ENCODE results near the gene SLC22A3. TPM values are rescaled to one million over a fixed set of nuclear protein-coding genes. Genes with fewer than 3 reads are reported as not detected.

SLC22A3 gene, protein sequence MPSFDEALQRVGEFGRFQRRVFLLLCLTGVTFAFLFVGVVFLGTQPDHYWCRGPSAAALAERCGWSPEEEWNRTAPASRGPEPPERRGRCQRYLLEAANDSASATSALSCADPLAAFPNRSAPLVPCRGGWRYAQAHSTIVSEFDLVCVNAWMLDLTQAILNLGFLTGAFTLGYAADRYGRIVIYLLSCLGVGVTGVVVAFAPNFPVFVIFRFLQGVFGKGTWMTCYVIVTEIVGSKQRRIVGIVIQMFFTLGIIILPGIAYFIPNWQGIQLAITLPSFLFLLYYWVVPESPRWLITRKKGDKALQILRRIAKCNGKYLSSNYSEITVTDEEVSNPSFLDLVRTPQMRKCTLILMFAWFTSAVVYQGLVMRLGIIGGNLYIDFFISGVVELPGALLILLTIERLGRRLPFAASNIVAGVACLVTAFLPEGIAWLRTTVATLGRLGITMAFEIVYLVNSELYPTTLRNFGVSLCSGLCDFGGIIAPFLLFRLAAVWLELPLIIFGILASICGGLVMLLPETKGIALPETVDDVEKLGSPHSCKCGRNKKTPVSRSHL
- polyA plus RNA-seq (2011; rRNA removed) (57.4 and 65.2 TPM in 2 replicates), polyA plus RNA-seq (2017; fragmentation: RNase III; extraction: RNeasy Plus Mini Kit Qiagen cat#74134 plus additional on column Dnase treatment) (38.8 to 44.9 TPM (median 41.5 TPM) in 3 replicates), polyA minus RNA-seq (2011; rRNA and poly(A)+ RNA removed) (60.5 and 65.0 TPM in 2 replicates)
- 19.0 and 24.2 TPM in 2 replicates for polyA plus RNA-seq (2012; cell fraction: cytosol; rRNA removed)
- 35.1 and 53.0 TPM in 2 replicates for polyA plus RNA-seq (2012; cell fraction: nucleus; rRNA removed)

DNA sequence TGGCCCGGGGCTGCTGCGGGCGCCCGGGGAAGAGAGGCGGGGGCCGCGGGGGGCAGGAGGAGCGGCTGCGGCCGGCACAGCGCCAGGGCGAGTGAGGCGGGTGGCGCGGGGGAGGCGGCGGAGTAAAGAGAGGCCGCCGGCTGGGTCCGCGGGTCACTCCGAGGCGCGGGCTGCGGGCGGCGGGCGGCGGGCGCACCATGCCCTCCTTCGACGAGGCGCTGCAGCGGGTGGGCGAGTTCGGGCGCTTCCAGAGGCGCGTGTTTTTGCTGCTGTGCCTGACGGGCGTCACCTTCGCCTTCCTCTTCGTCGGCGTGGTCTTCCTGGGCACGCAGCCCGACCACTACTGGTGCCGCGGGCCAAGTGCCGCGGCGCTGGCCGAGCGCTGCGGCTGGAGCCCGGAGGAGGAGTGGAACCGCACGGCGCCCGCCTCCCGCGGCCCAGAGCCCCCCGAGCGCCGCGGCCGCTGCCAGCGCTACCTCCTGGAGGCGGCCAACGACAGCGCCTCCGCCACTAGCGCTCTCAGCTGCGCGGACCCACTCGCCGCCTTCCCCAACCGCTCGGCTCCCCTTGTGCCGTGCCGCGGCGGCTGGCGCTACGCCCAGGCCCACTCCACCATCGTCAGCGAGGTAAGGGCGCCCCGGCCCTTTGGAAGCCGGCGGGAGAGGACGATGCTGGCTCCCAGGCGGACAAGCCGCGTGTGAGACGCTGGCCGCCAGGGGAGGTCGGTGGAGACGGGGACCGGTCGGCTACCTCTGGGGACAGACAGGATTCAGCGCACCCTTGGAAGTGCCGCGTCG, at the start of gene SLC22A3:
TSS of gene SLC22A3 (plus strand) at position 156 of the 797 bp plus-strand sequence. CDS start at position 198, 42 bp downstream.
- peak within 1 kb of the TSS; percentile 97 for H3K4me2 ChIP-seq
- no CpG with 5 or more reads among the region's 105 CpGs for WGBS (ENCODE audit: missing lambda C conversion rate)

DNA sequence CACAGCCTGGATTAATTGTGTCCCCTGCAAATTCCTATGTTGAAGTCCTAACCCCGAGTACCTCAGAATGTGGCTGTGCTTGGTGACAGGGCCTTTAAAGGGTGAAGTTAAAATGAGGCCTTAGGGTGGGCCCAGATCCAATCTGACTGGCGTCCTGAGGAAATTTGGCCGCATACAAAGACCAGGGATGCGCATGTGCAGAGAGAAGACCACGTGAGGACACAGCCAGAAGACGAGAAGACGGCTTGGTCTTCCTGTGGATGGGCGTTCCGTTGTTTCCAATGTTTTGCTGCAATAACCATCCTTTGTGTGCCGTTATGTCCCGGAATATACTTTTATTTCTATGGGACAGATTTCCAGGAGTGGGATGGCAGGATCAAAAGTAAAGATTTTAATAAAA, 48.6 kb upstream of the SLC22A3 start:
- no peak overlapping the region for H3K4me3 ChIP-seq

More for the DNA sequence above, at the start of gene SLC22A3:
- H3K9me3 ChIP-seq, result no peaks in the 10 kb centered on the region
- ATAC-seq (peak; percentile 57 to 75), FAIRE-seq (no peak), DNase-seq (ENCODE audit: low read depth in 1 of 2, low spot score in 1 of 2) (peak; percentile 43 to 51)
- peaks cover 34% of the 10 kb centered on the region for H3K4me1 ChIP-seq
- ChIA-PET CTCF (interaction anchor here (1.4 kb wide), 1 partner anchor 210 kb away, joined by 3 read pairs; no protein-coding TSS in a partner anchor), POLR2A (interaction anchor here (0.5 to 2.8 kb wide), 5 partner anchors 10 to 210 kb away, joined by 3 to 19 read pairs (median 3); no protein-coding TSS in a partner anchor)
- peak within 1 kb of the TSS; percentile 96 to 97 for H3K27ac ChIP-seq
- TF ChIP-seq POLR2A (IDR thresholded peaks at IDR 0.05; ENCODE audit: low read length), result peak; percentile 32; the same call in 1 of the 2 replicates
- no peak for TF ChIP-seq RCOR1 (IDR thresholded peaks at IDR 0.05; ENCODE audit: low read depth, low read length)
- TF ChIP-seq JUN (IDR thresholded peaks at IDR 0.05), result peak in 1 of 2 experiments; percentile 41; a peak in 2 of 5 replicates
- 0 out of 2 replicates have a peak, but pooled peaks have one; percentile 23 for TF ChIP-seq PHF8 (IDR thresholded peaks at IDR 0.05; ENCODE audit: borderline replicate concordance, low read depth)
- TF ChIP-seq, protein P1, sequence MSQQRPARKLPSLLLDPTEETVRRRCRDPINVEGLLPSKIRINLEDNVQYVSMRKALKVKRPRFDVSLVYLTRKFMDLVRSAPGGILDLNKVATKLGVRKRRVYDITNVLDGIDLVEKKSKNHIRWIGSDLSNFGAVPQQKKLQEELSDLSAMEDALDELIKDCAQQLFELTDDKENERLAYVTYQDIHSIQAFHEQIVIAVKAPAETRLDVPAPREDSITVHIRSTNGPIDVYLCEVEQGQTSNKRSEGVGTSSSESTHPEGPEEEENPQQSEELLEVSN (IDR thresholded peaks at IDR 0.05; ENCODE audit: borderline replicate concordance, low read depth), result peak; percentile 31; the same call in 1 of the 2 replicates
- peak within 1 kb of the TSS; percentile 93 for H3K4me3 ChIP-seq

DNA sequence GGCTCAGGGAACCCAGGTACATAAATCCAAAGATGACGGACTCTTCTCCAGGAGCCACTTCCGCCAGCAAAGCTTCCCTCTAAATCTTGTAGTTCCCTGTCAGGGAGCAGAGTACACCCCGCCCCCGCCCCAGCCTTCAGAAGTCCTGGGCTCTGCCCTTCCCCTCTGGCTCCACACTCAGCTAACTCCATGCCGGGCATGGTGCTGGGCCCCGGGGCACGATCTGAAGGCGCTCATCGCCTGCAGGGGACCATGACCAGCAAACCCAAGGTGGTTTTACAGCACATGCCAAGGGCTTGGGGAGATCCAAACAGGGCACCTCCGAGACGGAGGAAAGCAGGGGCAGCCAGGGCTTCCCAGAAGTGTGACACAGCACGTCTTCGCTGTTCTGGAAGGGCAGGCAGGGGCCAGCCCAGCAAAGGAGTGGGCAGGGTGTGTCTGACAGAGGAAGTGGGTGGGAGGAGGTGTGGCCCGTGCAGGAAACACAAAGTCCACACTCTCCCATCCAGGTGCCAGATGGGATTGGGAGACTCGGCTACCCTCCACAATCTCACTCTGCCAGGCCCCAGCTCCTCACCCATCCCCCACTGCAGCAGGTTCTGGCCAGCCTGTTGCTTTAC, 48.0 kb upstream of the SLC22A3 start:
- Histone ChIP-seq H3K9me3 (no peaks in the 10 kb centered on the region), H3K4me1 (peaks cover 8% of the 10 kb centered on the region), H3K4me2 (peak overlapping the region; percentile 58), H3K4me3 (no peak overlapping the region), H3K27ac (peak overlapping the region; percentile 60 to 81)
- ChIA-PET POLR2A (no interaction called here), CTCF (no interaction called here)
- ATAC-seq (peak; percentile 43 to 88; a peak in 4 of 6 replicates), FAIRE-seq (no peak), DNase-seq (ENCODE audit: low read depth in 1 of 2, low spot score in 1 of 2) (peak in 1 of 2 experiments; percentile 53)
- TF ChIP-seq, protein P2, sequence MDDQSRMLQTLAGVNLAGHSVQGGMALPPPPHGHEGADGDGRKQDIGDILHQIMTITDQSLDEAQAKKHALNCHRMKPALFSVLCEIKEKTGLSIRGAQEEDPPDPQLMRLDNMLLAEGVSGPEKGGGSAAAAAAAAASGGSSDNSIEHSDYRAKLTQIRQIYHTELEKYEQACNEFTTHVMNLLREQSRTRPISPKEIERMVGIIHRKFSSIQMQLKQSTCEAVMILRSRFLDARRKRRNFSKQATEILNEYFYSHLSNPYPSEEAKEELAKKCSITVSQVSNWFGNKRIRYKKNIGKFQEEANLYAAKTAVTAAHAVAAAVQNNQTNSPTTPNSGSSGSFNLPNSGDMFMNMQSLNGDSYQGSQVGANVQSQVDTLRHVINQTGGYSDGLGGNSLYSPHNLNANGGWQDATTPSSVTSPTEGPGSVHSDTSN (IDR thresholded peaks at IDR 0.05), result no peak
- TF ChIP-seq, protein P1 (IDR thresholded peaks at IDR 0.05; ENCODE audit: borderline replicate concordance, low read depth), result no peak
- TF ChIP-seq RFX5 (IDR thresholded peaks at IDR 0.05), result no peak
- TF ChIP-seq EHF (CRISPR knock-in tag; IDR thresholded peaks at IDR 0.05), result no peak
- TF ChIP-seq ZSCAN20 (CRISPR knock-in tag; IDR thresholded peaks at IDR 0.05), result no peak
- TF ChIP-seq HDAC2 (IDR thresholded peaks at IDR 0.05), result no peak
- TF ChIP-seq CHD4 (IDR thresholded peaks at IDR 0.05; ENCODE audit: borderline replicate concordance), result no peak
- TF ChIP-seq, protein P3, sequence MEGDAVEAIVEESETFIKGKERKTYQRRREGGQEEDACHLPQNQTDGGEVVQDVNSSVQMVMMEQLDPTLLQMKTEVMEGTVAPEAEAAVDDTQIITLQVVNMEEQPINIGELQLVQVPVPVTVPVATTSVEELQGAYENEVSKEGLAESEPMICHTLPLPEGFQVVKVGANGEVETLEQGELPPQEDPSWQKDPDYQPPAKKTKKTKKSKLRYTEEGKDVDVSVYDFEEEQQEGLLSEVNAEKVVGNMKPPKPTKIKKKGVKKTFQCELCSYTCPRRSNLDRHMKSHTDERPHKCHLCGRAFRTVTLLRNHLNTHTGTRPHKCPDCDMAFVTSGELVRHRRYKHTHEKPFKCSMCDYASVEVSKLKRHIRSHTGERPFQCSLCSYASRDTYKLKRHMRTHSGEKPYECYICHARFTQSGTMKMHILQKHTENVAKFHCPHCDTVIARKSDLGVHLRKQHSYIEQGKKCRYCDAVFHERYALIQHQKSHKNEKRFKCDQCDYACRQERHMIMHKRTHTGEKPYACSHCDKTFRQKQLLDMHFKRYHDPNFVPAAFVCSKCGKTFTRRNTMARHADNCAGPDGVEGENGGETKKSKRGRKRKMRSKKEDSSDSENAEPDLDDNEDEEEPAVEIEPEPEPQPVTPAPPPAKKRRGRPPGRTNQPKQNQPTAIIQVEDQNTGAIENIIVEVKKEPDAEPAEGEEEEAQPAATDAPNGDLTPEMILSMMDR (IDR thresholded peaks at IDR 0.05), result no peak
- TF ChIP-seq JUN (IDR thresholded peaks at IDR 0.05), result no peak
- 54% methylated on average over 4 of the region's 15 CpGs for WGBS (ENCODE audit: missing lambda C conversion rate)

More for the DNA sequence above, 48.6 kb upstream of the SLC22A3 start:
- TF ChIP-seq SREBF2 (IDR thresholded peaks at IDR 0.05) (no peak), HEYL (CRISPR knock-in tag; IDR thresholded peaks at IDR 0.05) (no peak), NFE2L2 (conservative IDR thresholded peaks at IDR 0.05; ENCODE audit: low read length) (no peak), EHF (CRISPR knock-in tag; IDR thresholded peaks at IDR 0.05) (no peak), BHLHE40 (IDR thresholded peaks at IDR 0.05; ENCODE audit: low read depth, low read length) (no peak), KDM5A (IDR thresholded peaks at IDR 0.05) (no peak), ZSCAN20 (CRISPR knock-in tag; IDR thresholded peaks at IDR 0.05) (no peak), CHD2 (IDR thresholded peaks at IDR 0.05; ENCODE audit: low read length, partially characterized antibody) (no peak), CEBPB (IDR thresholded peaks at IDR 0.05) (no peak), EP300 (IDR thresholded peaks at IDR 0.05) (no peak), TP53 (CRISPR knock-in tag; IDR thresholded peaks at IDR 0.05) (no peak), HOXA7 (CRISPR knock-in tag; IDR thresholded peaks at IDR 0.05) (no peak)
- TF ChIP-seq, protein P4, sequence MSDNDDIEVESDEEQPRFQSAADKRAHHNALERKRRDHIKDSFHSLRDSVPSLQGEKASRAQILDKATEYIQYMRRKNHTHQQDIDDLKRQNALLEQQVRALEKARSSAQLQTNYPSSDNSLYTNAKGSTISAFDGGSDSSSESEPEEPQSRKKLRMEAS (IDR thresholded peaks at IDR 0.05), result no peak
- Histone ChIP-seq H3K4me2 (no peak overlapping the region; the same call in 2 of the 3 replicates), H3K4me1 (peaks cover 8% of the 10 kb centered on the region), H3K9me3 (no peaks in the 10 kb centered on the region), H3K27ac (no peak overlapping the region; a peak in 1 of 6 replicates)
- DNase-seq (ENCODE audit: low read depth in 1 of 2, low spot score in 1 of 2) (no peak), ATAC-seq (no peak), FAIRE-seq (no peak)
- ChIA-PET CTCF (no interaction called here), POLR2A (no interaction called here)
- WGBS (ENCODE audit: missing lambda C conversion rate), result 95% methylated on average over 11 of the region's 11 CpGs
